OCI-LY3 (cell line): Measurements from ENCODE around the gene PDE7B.

ENCODE experiments used
- H2AFZ ChIP-seq: fragments of 200-600, 300-600 bp; shearing (Covaris generic); 2 replicates; pipeline ENCODE4 v1.6.0; 2014; ENCODE audit warnings: antibody characterized with exemption, low read depth, low read length
- H3K27ac ChIP-seq: fragments of 200-600, 300-600 bp; sonication (generic); 2 replicates; pipeline ENCODE4 v1.5.1; 2014; ENCODE audit warnings: mild to moderate bottlenecking, low read length, moderate library complexity, mixed read lengths
- H3K27me3 ChIP-seq: fragments of 200-600, 300-600 bp; sonication (generic); 2 replicates; pipeline ENCODE4 v1.6.1; 2014; ENCODE audit warnings: low read depth, low read length, mixed read lengths
- H3K36me3 ChIP-seq: fragments of 200-600, 300-600 bp; sonication (generic); replicated peaks from 2 replicates; pipeline ENCODE3; 2014; ENCODE audit warnings: low read depth, low read length, mixed read lengths
- H3K4me1 ChIP-seq: fragments of 300-600, 200-600 bp; sonication (generic); 2 replicates; pipeline ENCODE4 v1.6.1; 2014; ENCODE audit warnings: low read length, mixed read lengths
- H3K4me2 ChIP-seq: fragments of 200-600, 300-600 bp; sonication (generic); 2 replicates; pipeline ENCODE4 v1.6.1; 2014; ENCODE audit warnings: low read length, mixed read lengths
- H3K4me3 ChIP-seq: fragments of 300-600, 200-600 bp; sonication (generic); 2 replicates; pipeline ENCODE4 v1.5.1; 2014; ENCODE audit warnings: antibody characterized with exemption, mild to moderate bottlenecking, low read length, moderate library complexity
- H3K79me2 ChIP-seq: fragments of 300-600, 200-600 bp; shearing (Covaris generic); 2 replicates; pipeline ENCODE4 v1.6.1; 2014; ENCODE audit warnings: mild to moderate bottlenecking, low read length, mixed read lengths
- H3K9ac ChIP-seq: fragments of 300-600, 200-600 bp; shearing (Covaris generic); 2 replicates; pipeline ENCODE4 v1.6.0; 2014; ENCODE audit warnings: mild to moderate bottlenecking, low read length, moderate library complexity
- H3K9me3 ChIP-seq: fragments of 200-600, 300-600 bp; shearing (Covaris generic); 2 replicates; pipeline ENCODE4 v1.6.1; 2014; ENCODE audit warnings: low read length, mixed read lengths; ENCODE audit not compliant: insufficient read depth
- H4K20me1 ChIP-seq: fragments of 200-600, 300-600 bp; sonication (generic); 2 replicates; pipeline ENCODE4 v1.6.1; 2016; ENCODE audit warnings: low read length, mixed read lengths; ENCODE audit not compliant: insufficient read depth
- EZH2phosphoT487 ChIP-seq: fragments of 200-600 bp; shearing (Covaris generic); IDR thresholded peaks from 2 replicates; pipeline ENCODE4 v1.6.1; 2018; ENCODE audit warnings: antibody characterized with exemption, mixed run types, low read depth
- TF ChIP-seq, protein P1 (sequence below): fragments of 200-600, 300-600 bp; sonication (generic); IDR thresholded peaks from 2 replicates; pipeline ENCODE4 v1.5.1; 2014; ENCODE audit warnings: antibody characterized with exemption, low read length, low read depth

Gene PDE7B

DNA sequence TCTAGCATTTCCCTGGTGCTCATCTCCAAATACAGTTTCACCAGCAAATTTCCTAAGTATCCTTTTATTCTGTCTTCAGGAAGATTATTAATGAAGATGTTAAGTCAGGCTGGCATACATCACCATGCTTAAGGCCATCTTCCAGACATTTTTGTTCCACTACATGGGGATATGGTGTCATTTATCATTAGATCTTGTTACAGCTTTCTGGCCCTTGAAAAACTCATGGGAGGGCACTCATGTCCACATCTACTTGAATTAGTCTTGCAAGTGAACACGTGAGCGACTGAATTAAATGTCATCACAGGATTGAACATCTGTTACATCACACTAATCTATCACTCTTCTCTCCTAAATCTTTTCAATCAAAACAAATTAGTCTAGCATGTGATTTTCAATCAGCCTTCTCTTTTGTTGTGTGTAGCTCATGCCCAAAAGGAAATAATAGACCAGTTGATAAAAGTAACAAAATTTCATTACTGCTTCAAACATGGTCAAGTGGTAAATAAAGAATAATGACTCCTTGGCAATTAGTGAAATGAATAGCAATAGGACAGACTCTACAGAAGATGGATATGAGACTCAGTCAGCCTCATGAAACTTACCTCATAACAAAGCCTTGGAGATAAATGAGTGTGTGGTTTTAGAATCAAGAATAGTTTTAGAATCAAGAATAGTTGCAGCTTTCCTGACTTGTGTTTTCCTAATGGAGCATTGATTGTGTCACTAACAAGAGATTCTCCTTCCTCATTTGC lies 318.1 kb downstream of the PDE7B start:
- Histone ChIP-seq H3K27me3 (no peaks in the 10 kb centered on the region), H2AFZ (no peak overlapping the region), H3K36me3 (no peaks in the 10 kb centered on the region), H3K4me3 (no peak overlapping the region), H3K9me3 (no peaks in the 10 kb centered on the region), H4K20me1 (no peaks in the 10 kb centered on the region), H3K9ac (no peak overlapping the region), H3K4me2 (no peak overlapping the region), H3K79me2 (no peaks in the 10 kb centered on the region), H3K4me1 (no peaks in the 10 kb centered on the region), H3K27ac (no peak overlapping the region)
- TF ChIP-seq, protein P1, sequence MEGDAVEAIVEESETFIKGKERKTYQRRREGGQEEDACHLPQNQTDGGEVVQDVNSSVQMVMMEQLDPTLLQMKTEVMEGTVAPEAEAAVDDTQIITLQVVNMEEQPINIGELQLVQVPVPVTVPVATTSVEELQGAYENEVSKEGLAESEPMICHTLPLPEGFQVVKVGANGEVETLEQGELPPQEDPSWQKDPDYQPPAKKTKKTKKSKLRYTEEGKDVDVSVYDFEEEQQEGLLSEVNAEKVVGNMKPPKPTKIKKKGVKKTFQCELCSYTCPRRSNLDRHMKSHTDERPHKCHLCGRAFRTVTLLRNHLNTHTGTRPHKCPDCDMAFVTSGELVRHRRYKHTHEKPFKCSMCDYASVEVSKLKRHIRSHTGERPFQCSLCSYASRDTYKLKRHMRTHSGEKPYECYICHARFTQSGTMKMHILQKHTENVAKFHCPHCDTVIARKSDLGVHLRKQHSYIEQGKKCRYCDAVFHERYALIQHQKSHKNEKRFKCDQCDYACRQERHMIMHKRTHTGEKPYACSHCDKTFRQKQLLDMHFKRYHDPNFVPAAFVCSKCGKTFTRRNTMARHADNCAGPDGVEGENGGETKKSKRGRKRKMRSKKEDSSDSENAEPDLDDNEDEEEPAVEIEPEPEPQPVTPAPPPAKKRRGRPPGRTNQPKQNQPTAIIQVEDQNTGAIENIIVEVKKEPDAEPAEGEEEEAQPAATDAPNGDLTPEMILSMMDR: no peak

DNA sequence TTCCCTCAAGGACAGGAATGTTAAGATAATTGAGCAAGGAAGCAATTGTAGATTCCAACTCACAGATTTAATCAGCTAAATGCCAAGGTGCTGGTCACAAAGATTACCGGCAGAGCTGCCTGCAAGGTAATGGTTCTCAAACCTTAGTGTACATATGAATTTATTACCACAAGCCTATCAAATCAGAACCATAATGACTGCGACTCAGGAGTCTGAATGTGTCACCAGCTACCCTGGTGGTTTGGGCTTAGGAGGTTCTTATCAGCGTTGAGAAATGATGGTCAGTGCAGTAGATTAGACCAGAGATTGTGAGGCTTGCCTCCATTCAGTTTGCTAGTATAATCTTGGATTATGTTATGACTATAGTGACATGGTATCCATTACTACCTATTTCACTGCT lies 319.7 kb downstream of the PDE7B start:
- H3K4me3 ChIP-seq: no peak overlapping the region
- no peak overlapping the region for H3K4me2 ChIP-seq
- no peak overlapping the region for H2AFZ ChIP-seq
- no peaks in the 10 kb centered on the region for H3K79me2 ChIP-seq
- H3K27ac ChIP-seq: no peak overlapping the region
- no peaks in the 10 kb centered on the region for H3K4me1 ChIP-seq
- no peaks in the 10 kb centered on the region for H3K27me3 ChIP-seq
- no peaks in the 10 kb centered on the region for H4K20me1 ChIP-seq
- H3K9me3 ChIP-seq: no peaks in the 10 kb centered on the region
- H3K9ac ChIP-seq: no peak overlapping the region
- TF ChIP-seq EZH2phosphoT487: no peak
- TF ChIP-seq, protein P1: no peak
- no peaks in the 10 kb centered on the region for H3K36me3 ChIP-seq

DNA sequence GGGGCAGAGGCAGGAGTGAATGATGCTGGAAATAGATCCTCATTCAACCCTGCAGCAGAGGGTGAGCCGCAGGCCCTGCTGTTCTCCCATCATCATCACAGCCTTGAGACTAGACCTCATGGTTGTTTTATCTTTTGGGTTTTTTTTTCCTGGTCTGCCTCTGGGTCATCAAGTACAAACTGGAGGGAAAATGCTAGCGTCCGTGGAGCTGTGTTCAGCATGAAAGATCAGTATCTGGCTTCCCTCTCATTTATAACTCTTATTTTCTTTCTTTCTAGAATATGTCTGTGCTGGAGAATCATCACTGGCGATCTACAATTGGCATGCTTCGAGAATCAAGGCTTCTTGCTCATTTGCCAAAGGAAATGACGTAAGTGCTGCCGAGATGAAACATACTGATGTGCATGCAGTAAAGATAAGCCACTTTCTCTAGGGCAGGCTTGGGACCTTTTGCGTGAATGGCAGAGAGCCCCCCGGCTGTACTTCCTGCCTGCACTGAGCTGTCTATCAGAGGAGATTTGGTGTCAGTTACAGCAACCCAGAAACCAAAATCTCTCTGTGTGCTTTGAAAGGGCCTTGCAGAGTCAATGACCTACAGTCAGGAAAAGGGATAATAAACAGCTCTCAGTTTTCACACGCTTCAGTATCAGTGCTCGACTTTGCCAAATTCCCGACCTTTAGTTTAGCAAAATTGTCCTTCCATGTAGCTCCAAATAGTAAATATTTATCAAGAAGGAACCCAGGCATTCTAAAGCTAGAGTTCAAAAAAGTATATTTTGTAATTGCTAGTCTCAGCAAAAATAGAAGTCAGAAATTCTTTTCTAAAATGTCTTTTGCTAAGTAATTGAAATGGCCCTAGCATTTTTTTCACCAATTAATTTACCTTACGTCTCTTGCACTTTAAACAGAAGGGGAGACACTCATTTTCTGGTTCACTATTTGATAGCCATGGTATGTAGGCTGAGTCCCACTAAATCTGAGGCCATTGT lies 322.3 kb downstream of the PDE7B start:
- TF ChIP-seq EZH2phosphoT487: no peak
- TF ChIP-seq, protein P1: no peak

DNA sequence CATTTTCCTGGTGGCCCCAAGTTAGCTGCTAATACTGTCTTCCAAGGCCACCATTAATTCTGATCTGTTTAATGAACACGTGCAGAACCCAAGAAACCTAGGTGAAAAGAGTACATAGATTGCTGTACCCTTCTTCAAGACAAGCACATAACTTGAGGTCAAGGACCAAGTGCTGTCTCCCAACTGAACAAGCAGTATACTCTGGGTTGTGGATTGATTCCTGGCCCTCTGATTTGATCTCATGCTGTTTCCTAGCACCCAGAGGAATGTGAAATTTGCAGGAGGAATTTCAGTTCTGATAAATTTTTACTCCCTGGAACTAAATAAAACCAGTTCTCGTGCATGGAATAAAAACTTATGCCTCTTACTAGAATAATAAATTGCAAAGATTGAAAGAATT lies 323.0 kb downstream of the PDE7B start:
- H3K79me2 ChIP-seq: no peaks in the 10 kb centered on the region
- no peak overlapping the region for H3K9ac ChIP-seq
- no peaks in the 10 kb centered on the region for H3K9me3 ChIP-seq
- no peaks in the 10 kb centered on the region for H3K4me1 ChIP-seq
- no peaks in the 10 kb centered on the region for H4K20me1 ChIP-seq
- no peak overlapping the region for H3K4me2 ChIP-seq
- H3K27ac ChIP-seq: no peak overlapping the region
- TF ChIP-seq, protein P1: no peak
- no peak for TF ChIP-seq EZH2phosphoT487
- H3K4me3 ChIP-seq: no peak overlapping the region
- H3K27me3 ChIP-seq: no peaks in the 10 kb centered on the region
- H3K36me3 ChIP-seq: no peaks in the 10 kb centered on the region
- no peak overlapping the region for H2AFZ ChIP-seq

More for the DNA sequence above, 322.3 kb downstream of the PDE7B start:
- no peaks in the 10 kb centered on the region for H3K79me2 ChIP-seq
- no peaks in the 10 kb centered on the region for H4K20me1 ChIP-seq
- no peak overlapping the region for H3K4me3 ChIP-seq
- no peak overlapping the region for H2AFZ ChIP-seq
- H3K9me3 ChIP-seq: no peaks in the 10 kb centered on the region
- no peaks in the 10 kb centered on the region for H3K4me1 ChIP-seq
- H3K36me3 ChIP-seq: no peaks in the 10 kb centered on the region
- no peaks in the 10 kb centered on the region for H3K27me3 ChIP-seq
- no peak overlapping the region for H3K4me2 ChIP-seq
- H3K9ac ChIP-seq: no peak overlapping the region
- H3K27ac ChIP-seq: no peak overlapping the region
